Hepatocyte (in vitro differentiated cells): ENCODE measurements around the gene FAM184A.

Source experiments
- EZH2 ChIP-seq: fragments of 200-600 bp; sonication (generic); IDR thresholded peaks from 2 replicates; pipeline ENCODE4 v1.6.1; 2016; ENCODE audit warnings: antibody characterized with exemption, mild to moderate bottlenecking, borderline replicate concordance
- EZH2phosphoT487 ChIP-seq: fragments of 200-600 bp; sonication (generic); IDR thresholded peaks from one replicate; pipeline ENCODE4 v1.6.1; 2018; ENCODE audit warnings: antibody characterized with exemption, mild to moderate bottlenecking, low read depth, moderate library complexity; ENCODE audit not compliant: unreplicated experiment, severe bottlenecking
- TF ChIP-seq, protein P1 (sequence below): fragments of 200-600 bp; sonication (generic); IDR thresholded peaks from 2 replicates; pipeline ENCODE4 v1.5.1; 2016; ENCODE audit warnings: antibody characterized with exemption, mild to moderate bottlenecking; ENCODE audit not compliant: poor library complexity

DNA sequence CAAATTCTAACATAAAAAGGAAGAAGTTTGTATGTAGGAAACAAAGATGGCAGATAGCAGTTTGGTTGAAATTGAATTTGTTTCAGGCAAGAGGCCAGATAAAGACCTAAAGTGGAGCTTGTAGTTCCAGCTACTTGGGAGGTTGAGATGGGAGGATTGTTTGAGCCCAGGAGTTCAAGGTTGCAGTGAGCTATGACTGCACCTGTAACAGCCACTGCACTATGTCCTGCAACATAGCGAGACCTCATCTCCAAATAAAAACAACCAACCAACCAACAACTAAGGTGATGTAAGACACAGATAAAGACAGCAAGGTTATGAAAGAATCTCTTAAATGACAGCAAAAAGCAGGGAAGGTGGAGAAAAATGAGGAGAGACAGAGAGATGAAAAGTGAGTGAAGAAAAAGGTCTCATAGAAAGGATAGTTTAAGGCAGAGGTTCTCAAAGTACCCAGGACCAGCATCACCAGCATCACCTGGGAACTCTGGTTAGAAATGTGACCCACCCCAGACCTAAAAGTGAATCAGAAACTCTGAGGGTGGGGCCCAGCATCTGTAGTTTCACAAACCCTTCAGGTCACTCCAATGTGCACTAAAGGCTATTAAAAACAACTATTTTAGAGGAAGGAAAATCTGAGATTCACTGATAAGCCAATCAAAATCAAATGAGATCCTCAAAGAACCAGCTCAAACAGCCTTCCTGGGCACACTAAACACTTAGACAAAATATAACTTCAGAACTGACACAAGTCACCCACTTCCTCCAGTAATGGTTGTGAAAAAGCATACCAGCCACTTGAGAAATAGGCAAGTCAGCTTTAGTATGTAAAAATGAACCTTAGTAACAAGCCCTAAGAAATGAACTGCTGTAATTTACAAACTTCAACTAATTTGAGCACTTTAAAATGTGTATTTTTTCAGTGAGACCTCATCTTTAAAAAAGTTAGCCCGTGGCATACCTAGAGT lies 57.6 kb downstream of the FAM184A start:
- TF ChIP-seq, protein P1, sequence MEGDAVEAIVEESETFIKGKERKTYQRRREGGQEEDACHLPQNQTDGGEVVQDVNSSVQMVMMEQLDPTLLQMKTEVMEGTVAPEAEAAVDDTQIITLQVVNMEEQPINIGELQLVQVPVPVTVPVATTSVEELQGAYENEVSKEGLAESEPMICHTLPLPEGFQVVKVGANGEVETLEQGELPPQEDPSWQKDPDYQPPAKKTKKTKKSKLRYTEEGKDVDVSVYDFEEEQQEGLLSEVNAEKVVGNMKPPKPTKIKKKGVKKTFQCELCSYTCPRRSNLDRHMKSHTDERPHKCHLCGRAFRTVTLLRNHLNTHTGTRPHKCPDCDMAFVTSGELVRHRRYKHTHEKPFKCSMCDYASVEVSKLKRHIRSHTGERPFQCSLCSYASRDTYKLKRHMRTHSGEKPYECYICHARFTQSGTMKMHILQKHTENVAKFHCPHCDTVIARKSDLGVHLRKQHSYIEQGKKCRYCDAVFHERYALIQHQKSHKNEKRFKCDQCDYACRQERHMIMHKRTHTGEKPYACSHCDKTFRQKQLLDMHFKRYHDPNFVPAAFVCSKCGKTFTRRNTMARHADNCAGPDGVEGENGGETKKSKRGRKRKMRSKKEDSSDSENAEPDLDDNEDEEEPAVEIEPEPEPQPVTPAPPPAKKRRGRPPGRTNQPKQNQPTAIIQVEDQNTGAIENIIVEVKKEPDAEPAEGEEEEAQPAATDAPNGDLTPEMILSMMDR = no peak
- TF ChIP-seq EZH2 (no peak), EZH2phosphoT487 (no peak)
